Karpas-422 (cell line): ENCODE measurements around the gene SBK2. TPM values are rescaled to one million over a fixed set of nuclear protein-coding genes. Genes with fewer than 3 reads are reported as not detected.

Experiments used
- DNase-seq: peaks from one replicate; pipeline ENCODE4 v3.0.0-alpha.2; 2015
- H2AFZ ChIP-seq: fragments of 200-600 bp; sonication (generic); 2 replicates; pipeline ENCODE4 v1.6.1; 2014; ENCODE audit warnings: antibody characterized with exemption, low read length, mixed read lengths
- H3K27ac ChIP-seq: fragments of 200-600 bp; sonication (generic); 2 replicates; pipeline ENCODE4 v1.5.1; 2014; ENCODE audit warnings: mild to moderate bottlenecking, low read length, moderate library complexity
- H3K27me3 ChIP-seq: fragments of 200-600 bp; sonication (generic); 2 replicates; pipeline ENCODE4 v1.6.1; 2014; ENCODE audit warnings: low read length, mixed read lengths
- H3K36me3 ChIP-seq: fragments of 200-600 bp; sonication (generic); 2 replicates; pipeline ENCODE4 v1.6.1; 2014; ENCODE audit warnings: low read length, mixed read lengths; ENCODE audit not compliant: insufficient read depth
- H3K4me1 ChIP-seq: fragments of 200-600 bp; sonication (generic); 2 replicates; pipeline ENCODE4 v1.6.1; 2014; ENCODE audit warnings: mild to moderate bottlenecking, low read length, mixed read lengths
- H3K4me2 ChIP-seq: fragments of 200-600 bp; sonication (generic); 2 replicates; pipeline ENCODE4 v1.6.1; 2014; ENCODE audit warnings: low read length, low read depth, mild to moderate bottlenecking; ENCODE audit not compliant: poor library complexity, severe bottlenecking
- H3K4me3 ChIP-seq: fragments of 200-600 bp; sonication (generic); 2 replicates; pipeline ENCODE4 v1.5.1; 2014; ENCODE audit warnings: mild to moderate bottlenecking, antibody characterized with exemption, low read length, mixed read lengths
- H3K79me2 ChIP-seq: fragments of 200-600 bp; sonication (generic); 2 replicates; pipeline ENCODE4 v1.6.1; 2014; ENCODE audit warnings: mild to moderate bottlenecking, low read length, mixed read lengths
- H3K9ac ChIP-seq: fragments of 200-600 bp; sonication (generic); 2 replicates; pipeline ENCODE4 v1.6.0; 2014; ENCODE audit warnings: low read length
- H3K9me2 ChIP-seq: fragments of 200-600 bp; sonication (generic), shearing (Covaris generic); replicated peaks from 2 replicates; pipeline ENCODE4 v1.6.0; 2014; ENCODE audit warnings: mild to moderate bottlenecking, low read length, moderate library complexity; ENCODE audit not compliant: insufficient read depth
- H3K9me3 ChIP-seq: fragments of 300-700, 200-600 bp; sonication (generic); 2 replicates; pipeline ENCODE4 v1.6.1; 2014; ENCODE audit warnings: low read length, mixed read lengths
- H4K20me1 ChIP-seq: fragments of 200-600 bp; sonication (generic); 2 replicates; pipeline ENCODE4 v1.6.1; 2014; ENCODE audit warnings: mild to moderate bottlenecking, antibody characterized with exemption, low read length, low read depth; ENCODE audit not compliant: insufficient read depth
- total RNA-seq: library from RNA; depleted of rRNA; stranded (reverse); fragments of >200 nt; shearing (Covaris generic); gene quantifications from 2 replicates; pipeline ENCODE4 v1.2.3, GENCODE V29; 2014; ENCODE audit warnings: low replicate concordance

The SBK2 gene
- total RNA-seq, 1 experiment from 2014 or later, result not detected

GRCh38 chr19:55567708-55568328, 30.9 kb upstream of the SBK2 start:
- H3K27ac ChIP-seq, result no peak overlapping the region
- no peaks in the 10 kb centered on the region for H3K27me3 ChIP-seq
- H3K79me2 ChIP-seq, result no peaks in the 10 kb centered on the region
- no peak overlapping the region for H3K4me3 ChIP-seq
- no peak overlapping the region for H2AFZ ChIP-seq
- no peaks in the 10 kb centered on the region for H3K36me3 ChIP-seq
- H3K9ac ChIP-seq, result no peak overlapping the region
- 0 out of 2 replicates have a peak, but pooled peaks cover 3% of the 10 kb centered on the region for H4K20me1 ChIP-seq
- no peak for DNase-seq
- H3K4me1 ChIP-seq, result no peaks in the 10 kb centered on the region
- H3K4me2 ChIP-seq, result no peak overlapping the region
- H3K9me2 ChIP-seq, result no peaks in the 10 kb centered on the region
- no peaks in the 10 kb centered on the region for H3K9me3 ChIP-seq

DNA sequence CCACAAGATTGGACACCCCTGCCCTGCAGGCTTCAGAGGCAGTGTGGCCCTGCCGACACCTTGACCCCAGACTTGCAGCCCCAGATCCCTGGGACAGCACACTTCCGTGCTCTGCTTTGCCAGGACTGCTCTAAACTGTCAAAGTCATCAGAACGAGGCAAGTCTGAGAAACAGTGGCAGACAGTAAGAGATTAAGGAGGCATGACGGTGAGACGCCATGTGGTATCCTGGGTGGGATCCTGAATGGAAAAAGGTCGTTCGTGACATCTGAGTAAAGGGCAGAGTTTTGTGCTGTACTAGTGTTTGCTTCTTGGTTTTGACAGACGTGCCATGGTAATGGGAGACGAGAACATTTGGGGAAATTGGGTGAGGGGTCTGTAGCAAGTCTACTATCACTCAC, 29.9 kb upstream of the SBK2 start:
- no peak overlapping the region for H2AFZ ChIP-seq
- H3K4me2 ChIP-seq, result no peak overlapping the region
- H3K4me3 ChIP-seq, result no peak overlapping the region
- no peak for DNase-seq
- 0 out of 2 replicates have a peak, but pooled peaks cover 3% of the 10 kb centered on the region for H4K20me1 ChIP-seq
- no peak overlapping the region for H3K9ac ChIP-seq
- H3K9me2 ChIP-seq, result no peaks in the 10 kb centered on the region
- no peaks in the 10 kb centered on the region for H3K79me2 ChIP-seq
- H3K27me3 ChIP-seq, result no peaks in the 10 kb centered on the region
- H3K27ac ChIP-seq, result no peak overlapping the region
- no peaks in the 10 kb centered on the region for H3K36me3 ChIP-seq
- no peaks in the 10 kb centered on the region for H3K4me1 ChIP-seq
- no peaks in the 10 kb centered on the region for H3K9me3 ChIP-seq

GRCh38 chr19:55563261-55563690, 26.3 kb upstream of the SBK2 start:
- no peaks in the 10 kb centered on the region for H3K9me3 ChIP-seq
- H3K9me2 ChIP-seq, result no peaks in the 10 kb centered on the region
- no peak overlapping the region for H3K4me2 ChIP-seq
- no peaks in the 10 kb centered on the region for H3K36me3 ChIP-seq
- no peaks in the 10 kb centered on the region for H3K79me2 ChIP-seq
- H2AFZ ChIP-seq, result no peak overlapping the region
- no peak for DNase-seq
- H3K27me3 ChIP-seq, result 0 out of 2 replicates have a peak, but pooled peaks cover 3% of the 10 kb centered on the region
- H3K4me3 ChIP-seq, result no peak overlapping the region
- H4K20me1 ChIP-seq, result no peaks in the 10 kb centered on the region
- no peak overlapping the region for H3K27ac ChIP-seq
- no peaks in the 10 kb centered on the region for H3K4me1 ChIP-seq
- no peak overlapping the region for H3K9ac ChIP-seq

DNA sequence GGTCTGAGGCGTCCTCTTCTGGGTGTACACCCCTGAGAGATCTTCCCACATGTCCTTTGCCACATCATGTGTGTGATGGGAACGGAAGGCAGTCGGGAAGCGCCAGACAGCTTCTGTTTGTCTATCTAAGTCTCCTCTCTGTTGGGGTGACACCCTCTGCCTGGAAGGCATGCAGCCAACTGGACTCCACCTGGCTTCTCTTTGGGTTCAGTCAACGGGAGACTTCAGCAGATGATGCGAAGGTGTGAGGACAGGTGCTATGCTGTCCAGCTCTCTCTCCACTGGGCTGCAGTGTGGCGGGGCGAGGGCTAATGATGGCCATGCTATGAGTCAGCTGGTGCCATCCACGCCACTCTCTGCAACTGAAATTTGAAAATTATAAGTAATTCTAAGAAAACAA, 22.8 kb upstream of the SBK2 start:
- no peaks in the 10 kb centered on the region for H4K20me1 ChIP-seq
- no peak overlapping the region for H3K9ac ChIP-seq
- no peaks in the 10 kb centered on the region for H3K36me3 ChIP-seq
- H3K4me1 ChIP-seq, result peaks cover 3% of the 10 kb centered on the region
- H3K27me3 ChIP-seq, result 0 out of 2 replicates have a peak, but pooled peaks cover 3% of the 10 kb centered on the region
- H3K9me3 ChIP-seq, result no peaks in the 10 kb centered on the region
- H3K4me2 ChIP-seq, result no peak overlapping the region
- H3K9me2 ChIP-seq, result no peaks in the 10 kb centered on the region
- H3K79me2 ChIP-seq, result no peaks in the 10 kb centered on the region
- no peak overlapping the region for H3K4me3 ChIP-seq
- no peak overlapping the region for H3K27ac ChIP-seq
- H2AFZ ChIP-seq, result no peak overlapping the region
- no peak for DNase-seq

DNA sequence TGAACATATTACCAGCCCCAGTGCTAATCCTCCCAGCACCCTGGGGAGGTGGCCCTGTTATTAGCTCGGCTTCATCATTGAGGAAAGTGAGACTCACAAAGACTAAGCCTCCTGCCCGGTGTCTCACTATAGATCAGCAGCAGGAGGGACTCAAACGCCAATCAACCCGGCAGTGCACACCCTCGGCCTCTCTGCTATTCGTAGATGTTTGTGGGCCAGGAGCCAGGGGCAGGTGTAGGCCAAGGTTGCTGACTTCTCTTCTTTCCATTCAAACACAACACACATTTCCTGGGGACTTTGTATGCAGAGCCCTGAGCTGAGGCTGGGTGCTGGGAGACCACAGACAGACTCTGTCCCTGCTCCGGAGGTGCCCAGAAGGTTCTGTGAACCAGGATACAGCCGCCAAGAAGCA, 17.8 kb upstream of the SBK2 start:
- Histone ChIP-seq H3K27me3 (no peaks in the 10 kb centered on the region), H3K79me2 (no peaks in the 10 kb centered on the region), H2AFZ (no peak overlapping the region), H4K20me1 (no peaks in the 10 kb centered on the region), H3K9me3 (no peaks in the 10 kb centered on the region), H3K4me2 (no peak overlapping the region), H3K36me3 (no peaks in the 10 kb centered on the region), H3K9ac (no peak overlapping the region), H3K27ac (no peak overlapping the region), H3K9me2 (no peaks in the 10 kb centered on the region), H3K4me3 (no peak overlapping the region), H3K4me1 (peaks cover 7% of the 10 kb centered on the region)
- no peak for DNase-seq

- Histone ChIP-seq H4K20me1 (no peaks in the 10 kb centered on the region), H3K4me1 (peaks cover 7% of the 10 kb centered on the region), H3K79me2 (no peaks in the 10 kb centered on the region), H3K9me2 (no peaks in the 10 kb centered on the region), H3K27me3 (no peaks in the 10 kb centered on the region), H3K36me3 (no peaks in the 10 kb centered on the region), H3K27ac (no peak overlapping the region), H3K9me3 (no peaks in the 10 kb centered on the region), H3K9ac (no peak overlapping the region), H2AFZ (no peak overlapping the region), H3K4me2 (no peak overlapping the region), H3K4me3 (no peak overlapping the region)
- DNase-seq, result no peak
Measured at GRCh38 chr19:55554302-55554701, 17.4 kb upstream of the SBK2 start.

DNA sequence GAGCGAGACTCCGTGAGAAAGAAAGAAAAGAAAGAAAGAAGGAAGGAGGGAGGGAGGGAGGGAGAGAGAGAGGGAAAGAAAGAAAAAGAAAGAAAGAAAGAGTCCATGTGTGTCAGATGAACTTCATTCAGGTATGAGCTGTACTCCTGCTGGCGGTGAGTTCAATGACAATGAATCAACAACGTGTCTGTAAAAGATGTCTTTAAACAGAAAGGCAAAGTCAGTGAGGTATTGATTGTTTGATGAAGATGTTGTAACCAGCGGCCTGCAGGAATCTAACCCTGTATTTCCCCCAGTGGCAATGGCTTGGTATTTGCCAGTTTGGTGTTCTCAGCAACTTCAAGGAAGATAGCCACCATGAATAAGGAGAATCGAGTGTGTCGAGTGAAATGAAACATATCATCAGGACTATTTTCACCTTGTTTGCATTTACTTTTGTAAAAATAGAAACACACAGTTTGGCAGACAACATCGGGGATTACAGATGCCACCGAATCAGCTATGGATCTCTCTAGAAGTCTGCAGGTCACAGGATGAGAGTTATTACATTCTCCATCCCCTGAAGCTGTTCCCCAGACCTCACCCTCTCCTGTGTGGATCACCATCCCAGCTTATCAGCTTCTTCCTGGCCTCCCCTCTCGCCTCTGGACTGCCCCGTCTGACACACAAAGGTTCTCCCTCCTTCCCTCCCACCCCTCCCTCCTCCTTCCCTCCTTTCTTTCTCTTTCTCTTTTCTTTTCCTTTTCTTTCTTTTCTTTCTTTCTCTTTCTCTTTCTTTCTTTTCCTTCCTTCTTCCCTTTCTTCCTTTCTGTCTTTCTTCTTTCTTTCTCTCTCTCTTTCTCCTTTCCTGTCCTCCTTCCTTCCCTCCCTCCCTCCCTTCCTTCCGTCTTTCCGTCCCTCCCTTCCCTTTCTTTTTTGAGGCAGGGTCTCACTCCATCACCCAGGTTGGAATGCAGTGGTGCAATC, 16.6 kb upstream of the SBK2 start:
- Histone ChIP-seq H3K4me1 (peaks cover 7% of the 10 kb centered on the region), H3K9ac (no peak overlapping the region), H3K9me2 (no peaks in the 10 kb centered on the region), H3K36me3 (no peaks in the 10 kb centered on the region), H3K79me2 (no peaks in the 10 kb centered on the region), H3K4me2 (no peak overlapping the region), H3K27me3 (no peaks in the 10 kb centered on the region), H3K27ac (no peak overlapping the region), H4K20me1 (no peaks in the 10 kb centered on the region), H3K4me3 (no peak overlapping the region), H2AFZ (no peak overlapping the region), H3K9me3 (no peaks in the 10 kb centered on the region)
- DNase-seq, result no peak

- no peak overlapping the region for H3K4me2 ChIP-seq
- H3K4me1 ChIP-seq, result peaks cover 7% of the 10 kb centered on the region
- no peak overlapping the region for H3K27ac ChIP-seq
- H3K4me3 ChIP-seq, result no peak overlapping the region
- H4K20me1 ChIP-seq, result no peaks in the 10 kb centered on the region
- H3K27me3 ChIP-seq, result no peaks in the 10 kb centered on the region
- no peaks in the 10 kb centered on the region for H3K9me2 ChIP-seq
- no peak for DNase-seq
- H3K36me3 ChIP-seq, result no peaks in the 10 kb centered on the region
- H2AFZ ChIP-seq, result no peak overlapping the region
- no peaks in the 10 kb centered on the region for H3K79me2 ChIP-seq
- H3K9ac ChIP-seq, result no peak overlapping the region
- no peaks in the 10 kb centered on the region for H3K9me3 ChIP-seq
Measured at GRCh38 chr19:55552620-55553019, 15.7 kb upstream of the SBK2 start.
